GM13976 (cell line): Measurements from ENCODE around the gene GAB1.

Experiments used
- DNase-seq: peaks from one replicate; pipeline ENCODE4 v3.0.0; 2012; ENCODE audit warnings: low spot score
- in situ Hi-C: fragments of 300-500 bp; cut with MboI; formaldehyde crosslinking; loops from one replicate; pipeline ENCODE4 v1.12.0; 2022; ENCODE audit warnings: low sequenced_read_pairs, mixed read lengths, inconsistent platforms; ENCODE audit not compliant: unreplicated experiment
- TF ChIP-seq, protein P1 (sequence below): IDR thresholded peaks from 2 replicates; pipeline ENCODE4 v1.5.1; 2012; ENCODE audit warnings: borderline replicate concordance, mild to moderate bottlenecking; ENCODE audit not compliant: insufficient read depth; ENCODE audit errors: extremely low read depth, missing control alignments, control extremely low read depth

GAB1 gene

DNA sequence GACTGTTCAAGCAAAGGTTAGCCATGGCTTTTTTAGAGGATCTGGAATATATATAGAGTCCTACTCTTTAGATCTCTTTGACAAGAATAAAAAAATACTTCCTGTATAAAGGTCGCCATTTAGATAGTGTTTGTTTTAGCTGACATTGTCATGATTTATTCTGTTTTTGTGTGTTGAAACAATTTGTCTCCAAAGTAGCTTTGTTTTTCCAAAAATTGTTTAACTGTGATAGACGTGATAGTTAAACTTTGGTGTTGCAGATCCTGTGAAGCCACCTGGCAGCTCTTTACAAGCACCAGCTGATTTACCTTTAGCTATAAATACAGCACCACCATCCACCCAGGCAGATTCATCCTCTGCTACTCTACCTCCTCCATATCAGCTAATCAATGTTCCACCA is 96.6 kb downstream of the GAB1 start:
- DNase-seq = no peak
- TF ChIP-seq, protein P1, sequence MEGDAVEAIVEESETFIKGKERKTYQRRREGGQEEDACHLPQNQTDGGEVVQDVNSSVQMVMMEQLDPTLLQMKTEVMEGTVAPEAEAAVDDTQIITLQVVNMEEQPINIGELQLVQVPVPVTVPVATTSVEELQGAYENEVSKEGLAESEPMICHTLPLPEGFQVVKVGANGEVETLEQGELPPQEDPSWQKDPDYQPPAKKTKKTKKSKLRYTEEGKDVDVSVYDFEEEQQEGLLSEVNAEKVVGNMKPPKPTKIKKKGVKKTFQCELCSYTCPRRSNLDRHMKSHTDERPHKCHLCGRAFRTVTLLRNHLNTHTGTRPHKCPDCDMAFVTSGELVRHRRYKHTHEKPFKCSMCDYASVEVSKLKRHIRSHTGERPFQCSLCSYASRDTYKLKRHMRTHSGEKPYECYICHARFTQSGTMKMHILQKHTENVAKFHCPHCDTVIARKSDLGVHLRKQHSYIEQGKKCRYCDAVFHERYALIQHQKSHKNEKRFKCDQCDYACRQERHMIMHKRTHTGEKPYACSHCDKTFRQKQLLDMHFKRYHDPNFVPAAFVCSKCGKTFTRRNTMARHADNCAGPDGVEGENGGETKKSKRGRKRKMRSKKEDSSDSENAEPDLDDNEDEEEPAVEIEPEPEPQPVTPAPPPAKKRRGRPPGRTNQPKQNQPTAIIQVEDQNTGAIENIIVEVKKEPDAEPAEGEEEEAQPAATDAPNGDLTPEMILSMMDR = no peak
- in situ Hi-C loops = no loop called here

DNA sequence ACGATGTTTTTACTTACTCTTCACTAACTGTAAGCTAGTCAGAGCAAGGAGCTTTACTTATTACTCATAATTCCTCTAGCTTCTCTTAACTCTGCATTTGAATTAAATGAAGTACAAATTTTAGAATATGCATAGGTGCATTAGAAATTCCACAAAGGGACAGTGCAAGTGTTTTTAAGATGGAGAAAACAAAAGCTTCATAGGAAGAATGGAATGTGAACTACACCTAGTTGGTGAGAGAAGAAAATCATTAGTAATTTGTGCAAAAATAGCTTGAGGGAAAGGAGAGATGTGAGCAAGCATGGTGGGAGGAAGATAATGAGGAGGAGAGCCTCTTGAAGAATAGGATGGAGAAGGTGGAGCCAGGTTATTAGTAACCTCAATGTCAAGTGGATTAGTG is 99.3 kb downstream of the GAB1 start:
- no peak for DNase-seq
- TF ChIP-seq, protein P1 = no peak
- in situ Hi-C loops = no loop called here

DNA sequence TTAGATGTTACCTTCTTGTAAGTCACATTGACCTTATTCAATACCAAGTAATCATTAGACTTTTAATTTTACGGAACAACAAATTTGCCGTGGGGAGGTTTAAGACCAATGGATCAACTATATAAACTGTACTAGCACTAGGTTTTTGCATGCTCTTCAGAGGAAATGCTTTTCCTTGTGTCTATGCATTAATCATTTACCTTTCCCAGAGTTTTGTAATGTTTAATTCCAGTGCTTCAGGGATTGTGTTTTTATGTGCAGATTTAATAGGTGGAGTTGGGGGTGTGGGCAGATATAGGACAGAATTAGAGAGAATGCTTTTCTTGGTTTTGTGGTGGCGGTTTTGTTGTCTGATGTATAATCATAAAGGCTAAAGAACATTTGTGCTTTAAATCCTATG is 100.8 kb downstream of the GAB1 start:
- no peak for DNase-seq
- in situ Hi-C loops = no loop called here
- TF ChIP-seq, protein P1 = no peak

DNA sequence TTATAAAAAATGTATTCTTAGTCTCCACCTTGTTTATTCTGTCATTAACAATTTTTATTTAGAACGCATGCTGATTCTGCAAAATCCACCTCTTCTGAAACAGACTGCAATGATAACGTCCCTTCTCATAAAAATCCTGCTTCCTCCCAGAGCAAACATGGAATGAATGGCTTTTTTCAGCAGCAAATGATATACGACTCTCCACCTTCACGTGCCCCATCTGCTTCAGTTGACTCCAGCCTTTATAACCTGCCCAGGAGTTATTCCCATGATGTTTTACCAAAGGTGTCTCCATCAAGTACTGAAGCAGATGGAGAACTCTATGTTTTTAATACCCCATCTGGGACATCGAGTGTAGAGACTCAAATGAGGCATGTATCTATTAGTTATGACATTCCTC is 101.3 kb downstream of the GAB1 start:
- TF ChIP-seq, protein P1 = no peak
- in situ Hi-C loops = no loop called here
- DNase-seq = no peak

DNA sequence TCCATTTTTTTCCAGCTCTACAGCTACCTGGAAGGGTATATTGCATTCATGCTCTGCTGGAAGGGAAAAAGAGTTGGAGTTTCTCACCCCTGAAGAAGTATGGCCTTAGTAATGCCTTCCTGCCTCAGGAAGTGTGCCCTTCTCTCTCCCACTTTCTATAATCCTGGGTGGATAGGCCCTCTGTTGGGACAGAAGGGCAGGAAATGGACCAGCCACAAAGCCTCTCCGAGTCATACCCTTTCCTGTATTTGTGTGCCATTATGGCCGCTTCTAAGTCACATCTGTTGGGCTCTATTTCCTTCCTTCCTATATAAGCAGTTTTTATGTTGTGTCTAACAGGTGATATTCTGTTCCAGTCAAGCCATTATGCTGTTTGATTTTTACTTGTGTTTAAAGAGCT is 102.0 kb downstream of the GAB1 start:
- in situ Hi-C loops = no loop called here
- DNase-seq = no peak
- TF ChIP-seq, protein P1 = no peak

DNA sequence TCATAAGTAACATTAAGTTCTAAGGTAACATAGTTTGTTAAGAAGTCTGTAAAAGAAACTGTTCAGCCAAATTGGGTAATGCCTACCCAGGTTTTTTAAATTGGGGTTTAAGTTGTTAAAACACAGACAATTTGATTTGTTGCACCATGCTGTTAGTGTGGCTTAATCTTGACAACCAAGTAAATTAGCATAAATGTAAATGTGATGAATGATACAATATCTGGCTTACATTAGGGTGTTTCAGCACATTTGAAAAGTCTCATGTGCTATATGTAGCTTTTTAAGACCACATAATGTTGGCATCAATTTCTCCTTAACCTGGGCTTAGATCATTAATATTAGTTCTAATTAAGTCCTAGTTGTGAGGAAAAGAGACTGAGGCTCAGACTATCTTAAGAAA is 104.4 kb downstream of the GAB1 start:
- DNase-seq = no peak
- in situ Hi-C loops = no loop called here
- TF ChIP-seq, protein P1 = no peak

DNA sequence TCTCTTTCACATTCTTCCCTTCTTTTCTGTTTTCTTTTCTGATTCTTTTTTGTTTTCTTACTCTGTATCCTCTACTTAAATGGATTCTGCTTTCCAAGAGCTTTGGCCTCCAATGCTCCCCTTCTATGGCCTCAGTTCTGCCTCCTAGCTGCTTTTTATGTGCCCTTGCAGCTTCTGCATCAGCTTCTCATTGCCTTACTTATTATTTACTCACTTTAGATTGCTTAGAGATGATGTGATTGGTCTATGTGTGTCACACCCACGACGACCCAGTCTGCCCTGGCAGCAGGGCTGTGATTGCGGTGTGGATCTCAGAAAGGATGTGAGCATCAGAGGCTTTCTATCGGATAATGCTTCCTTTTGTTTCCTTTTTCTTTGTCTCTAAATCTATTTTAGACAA is 105.0 kb downstream of the GAB1 start:
- in situ Hi-C loops = no loop called here
- no peak for DNase-seq
- TF ChIP-seq, protein P1 = no peak
